Mononuclear cell (primary cell): ENCODE measurements around the gene GEMIN8. TPM values are rescaled to one million over a fixed set of nuclear protein-coding genes. Genes with fewer than 3 reads are reported as not detected.

ENCODE experiments used
- H3K27me3 ChIP-seq: 2 replicates; pipeline ENCODE4 v1.6.0; 2011; ENCODE audit warnings: low read length, control low read depth; ENCODE audit not compliant: insufficient read depth
- H3K4me1 ChIP-seq: 2 replicates; pipeline ENCODE4 v1.5.1; 2011; ENCODE audit warnings: mild to moderate bottlenecking, low read length, control low read depth; ENCODE audit not compliant: insufficient read depth
- H3K4me3 ChIP-seq: 2 replicates; pipeline ENCODE4 v1.5.1; 2011; ENCODE audit warnings: mild to moderate bottlenecking, low read length, moderate library complexity
- H3K9me3 ChIP-seq: 2 replicates; pipeline ENCODE4 v1.5.1; 2011; ENCODE audit warnings: low read depth, mild to moderate bottlenecking, control low read depth, low read length
- total RNA-seq: library from RNA; depleted of rRNA; stranded (reverse); fragments of >200 nt; gene quantifications from one replicate; pipeline ENCODE4 v1.2.3, GENCODE V29; 2012

The GEMIN8 gene
- total RNA-seq, 1 donor, result 6.1 TPM

DNA sequence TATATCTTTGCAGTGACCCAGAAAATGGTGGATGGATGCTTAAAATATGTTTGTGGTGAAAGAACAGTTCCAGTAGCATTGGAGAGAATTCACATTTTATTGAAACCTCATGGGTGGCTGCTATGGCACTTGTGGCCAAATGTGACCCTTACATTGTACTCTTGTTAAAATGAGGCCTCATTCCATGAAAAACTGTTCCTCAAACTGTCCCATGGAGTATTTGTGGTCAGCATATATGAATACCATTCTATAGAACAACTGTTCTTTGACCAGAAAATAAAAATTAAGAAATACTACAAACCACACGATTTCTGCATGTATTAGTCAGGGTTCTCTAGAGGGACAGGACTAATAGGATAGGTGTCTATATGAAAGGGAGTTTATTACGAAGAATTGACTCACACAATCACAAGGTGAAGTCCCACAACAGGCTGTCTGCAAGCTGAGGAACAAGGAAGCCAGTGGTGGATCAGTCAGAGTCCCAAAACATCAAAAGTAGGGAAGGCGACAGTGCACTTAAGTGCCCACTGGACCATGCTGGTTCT, 35.1 kb downstream of the GEMIN8 start:
- Histone ChIP-seq H3K27me3 (no peaks in the 10 kb centered on the region), H3K9me3 (no peaks in the 10 kb centered on the region), H3K4me3 (no peak overlapping the region), H3K4me1 (no peaks in the 10 kb centered on the region)

DNA sequence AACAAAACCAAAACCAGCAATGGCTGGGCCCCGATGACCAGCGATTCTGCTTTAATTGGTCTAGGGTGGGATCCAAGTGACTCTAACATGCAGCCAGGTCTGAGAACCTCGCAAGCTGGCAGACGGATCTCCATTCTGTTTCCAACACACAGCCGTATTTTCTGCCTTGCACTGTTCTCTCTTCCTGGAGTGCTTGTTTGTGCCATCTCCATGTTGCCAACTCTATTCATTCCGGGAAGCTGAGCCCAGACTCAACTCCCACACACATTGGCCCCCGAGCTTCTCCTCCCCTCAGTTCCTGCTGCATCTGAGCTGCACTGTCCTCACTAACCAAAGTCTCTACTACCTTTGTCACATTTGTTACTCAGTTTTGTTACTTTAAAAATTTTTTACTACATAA, 35.6 kb downstream of the GEMIN8 start:
- H3K27me3 ChIP-seq, result no peaks in the 10 kb centered on the region
- H3K9me3 ChIP-seq, result no peaks in the 10 kb centered on the region
- no peak overlapping the region for H3K4me3 ChIP-seq
- H3K4me1 ChIP-seq, result no peaks in the 10 kb centered on the region

DNA sequence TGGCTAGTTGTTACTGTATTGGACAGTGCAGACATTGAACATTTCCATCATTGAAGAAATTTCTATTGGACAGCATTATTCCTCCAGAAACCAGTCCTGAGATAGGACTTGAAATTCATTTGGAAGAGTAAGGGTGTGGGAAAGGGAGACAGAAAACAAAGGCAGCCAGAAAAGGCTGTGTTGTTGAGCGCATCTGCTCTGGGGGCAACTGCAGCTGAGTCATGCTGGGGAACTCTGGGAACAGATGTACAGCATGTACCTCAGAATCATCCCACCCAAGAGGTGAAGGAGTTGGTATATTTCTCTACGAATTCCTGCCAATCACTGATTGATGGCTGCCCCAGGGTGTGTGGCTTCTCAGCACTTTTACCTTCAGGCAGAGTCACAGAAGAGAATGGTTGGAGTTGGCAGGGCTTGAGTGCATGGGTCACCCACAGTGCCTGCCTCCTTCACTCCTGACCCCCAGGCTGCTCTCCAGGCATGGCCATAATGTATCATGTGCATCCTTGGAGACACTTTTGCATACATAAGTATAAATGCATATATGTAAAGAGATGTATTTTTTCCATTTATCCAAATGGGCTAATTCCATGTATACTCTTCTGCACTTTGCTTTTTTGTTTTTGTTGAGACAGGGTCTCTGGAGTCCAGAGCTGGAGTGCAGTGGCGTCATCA, 39.4 kb downstream of the GEMIN8 start:
- no peak overlapping the region for H3K4me3 ChIP-seq
- no peaks in the 10 kb centered on the region for H3K4me1 ChIP-seq
- H3K9me3 ChIP-seq, result no peaks in the 10 kb centered on the region
- no peaks in the 10 kb centered on the region for H3K27me3 ChIP-seq

- no peaks in the 10 kb centered on the region for H3K27me3 ChIP-seq
- H3K9me3 ChIP-seq, result no peaks in the 10 kb centered on the region
- no peak overlapping the region for H3K4me3 ChIP-seq
- H3K4me1 ChIP-seq, result peaks cover 3% of the 10 kb centered on the region
Observed at GRCh38 chrX:13985697-13986435, 43.8 kb downstream of the GEMIN8 start.

GRCh38 chrX:13983734-13984133, 46.0 kb downstream of the GEMIN8 start:
- H3K9me3 ChIP-seq, result no peaks in the 10 kb centered on the region
- peaks cover 3% of the 10 kb centered on the region for H3K4me1 ChIP-seq
- no peaks in the 10 kb centered on the region for H3K27me3 ChIP-seq
- H3K4me3 ChIP-seq, result no peak overlapping the region

DNA sequence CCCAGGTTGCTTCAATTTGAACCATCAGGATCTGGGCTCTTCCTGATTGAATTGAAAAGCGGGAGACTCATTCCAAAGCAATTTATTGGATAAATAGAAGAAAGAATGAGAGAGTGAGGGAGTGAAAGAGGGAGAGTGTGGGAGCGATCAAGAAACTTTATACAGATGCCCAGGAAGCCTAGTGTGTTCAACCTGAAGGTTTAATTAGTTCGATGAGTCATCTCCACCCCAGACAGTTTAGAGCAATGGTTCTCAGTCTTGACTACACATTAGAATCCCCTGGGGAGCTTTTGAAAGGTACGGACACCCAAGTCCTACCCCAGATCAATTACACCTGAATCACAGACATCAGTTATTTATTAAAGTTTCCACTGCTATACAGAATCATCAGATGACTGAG, 61.5 kb downstream of the GEMIN8 start:
- no peak overlapping the region for H3K4me3 ChIP-seq
- no peaks in the 10 kb centered on the region for H3K4me1 ChIP-seq
- H3K9me3 ChIP-seq, result no peaks in the 10 kb centered on the region
- H3K27me3 ChIP-seq, result no peaks in the 10 kb centered on the region

- Histone ChIP-seq H3K4me1 (no peaks in the 10 kb centered on the region), H3K9me3 (no peaks in the 10 kb centered on the region), H3K4me3 (no peak overlapping the region), H3K27me3 (no peaks in the 10 kb centered on the region)
Observed at GRCh38 chrX:13967636-13968035, 62.1 kb downstream of the GEMIN8 start.

DNA sequence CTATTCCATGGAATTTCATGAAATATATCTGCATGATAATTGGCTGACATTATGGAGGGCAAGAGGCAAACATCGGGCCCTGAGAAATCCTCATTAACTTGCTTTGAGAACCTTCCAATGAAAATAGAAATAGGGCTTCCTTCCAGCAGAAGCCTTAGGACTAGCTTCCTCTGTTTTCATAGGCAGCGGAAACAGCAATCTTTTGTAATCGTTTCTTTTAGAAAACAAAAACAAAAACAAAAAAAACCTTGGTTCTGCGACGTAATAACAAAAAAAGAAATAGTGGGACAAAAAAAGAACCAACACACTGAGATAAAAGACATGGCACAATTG, 62.9 kb downstream of the GEMIN8 start:
- Histone ChIP-seq H3K27me3 (no peaks in the 10 kb centered on the region), H3K4me1 (no peaks in the 10 kb centered on the region), H3K4me3 (no peak overlapping the region), H3K9me3 (no peaks in the 10 kb centered on the region)

DNA sequence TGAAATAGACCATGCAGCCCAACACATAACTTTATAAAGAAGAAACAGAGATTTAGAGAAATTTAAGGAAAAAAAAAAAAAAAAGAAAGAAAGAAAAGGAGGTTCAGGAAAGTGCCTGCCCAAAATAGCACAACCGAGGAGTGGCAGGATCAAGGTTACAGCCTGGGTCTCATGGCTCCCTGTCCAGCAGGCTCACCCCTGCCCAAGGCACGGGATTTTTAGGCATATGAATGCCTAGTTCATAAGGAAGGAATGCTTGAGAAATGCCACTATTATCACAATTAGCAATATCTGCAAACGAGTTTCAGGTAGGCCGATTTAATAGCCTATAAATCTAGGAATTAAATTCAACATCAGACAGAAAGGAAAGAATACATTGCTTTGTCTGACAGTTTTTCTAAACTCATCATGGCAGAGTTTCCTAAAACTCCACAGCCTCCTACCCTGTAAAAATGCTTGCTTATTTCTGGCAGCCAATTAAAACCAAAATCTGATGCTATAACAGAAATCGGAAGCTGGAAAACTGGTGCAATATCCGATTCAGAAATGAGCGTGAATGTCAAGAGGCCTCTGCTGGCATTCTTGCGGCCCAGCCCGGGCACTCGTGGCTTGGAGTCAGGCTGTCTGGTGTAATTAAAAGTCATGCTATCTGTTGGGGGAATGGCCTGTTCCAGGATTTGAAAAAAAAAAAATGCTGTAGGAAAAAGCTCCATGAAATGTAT, 63.5 kb downstream of the GEMIN8 start:
- Histone ChIP-seq H3K27me3 (no peaks in the 10 kb centered on the region), H3K9me3 (no peaks in the 10 kb centered on the region), H3K4me1 (no peaks in the 10 kb centered on the region)

DNA sequence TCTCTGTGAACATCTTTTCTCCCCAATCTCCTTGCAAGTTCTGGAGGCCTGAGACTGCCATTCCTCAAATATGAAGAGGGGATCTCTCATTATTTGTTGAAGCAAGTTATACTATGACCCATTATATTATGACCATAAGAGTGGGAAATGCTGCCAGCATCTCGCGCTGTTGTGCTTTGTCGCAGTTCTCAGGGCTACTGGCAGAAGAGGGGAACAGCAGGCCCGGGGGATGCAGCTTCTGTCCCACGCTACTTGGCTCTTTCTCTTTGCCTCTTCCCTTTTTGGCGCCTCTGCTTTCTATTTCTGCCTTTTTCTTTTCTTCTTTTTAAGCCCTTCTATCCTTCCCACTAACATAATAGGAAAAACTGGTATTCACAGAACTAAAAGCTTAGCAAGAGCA, 64.2 kb downstream of the GEMIN8 start:
- Histone ChIP-seq H3K4me1 (no peaks in the 10 kb centered on the region), H3K27me3 (no peaks in the 10 kb centered on the region), H3K9me3 (no peaks in the 10 kb centered on the region), H3K4me3 (no peak overlapping the region)

More for the DNA sequence above, 63.5 kb downstream of the GEMIN8 start:
- H3K4me3 ChIP-seq, result no peak overlapping the region

DNA sequence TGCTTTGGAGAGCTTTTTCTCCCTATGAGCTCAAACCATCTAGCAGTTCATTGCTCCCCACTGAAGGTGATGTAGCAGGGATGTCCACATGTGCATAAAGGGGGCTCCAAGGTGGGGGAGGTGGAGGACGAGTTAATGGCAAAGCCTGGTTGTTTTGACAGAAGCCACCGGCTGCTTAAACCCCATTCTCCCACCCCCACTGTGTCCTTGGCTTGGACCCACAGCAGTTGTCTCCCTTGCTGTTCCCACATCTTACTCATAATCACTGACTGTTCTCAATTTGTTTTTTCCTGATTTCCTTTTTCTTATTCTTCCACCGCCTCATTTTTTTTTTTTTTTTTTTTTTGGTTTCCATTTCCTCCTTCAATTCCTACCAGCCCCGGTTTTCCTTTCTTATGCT, 72.7 kb downstream of the GEMIN8 start:
- no peaks in the 10 kb centered on the region for H3K9me3 ChIP-seq
- H3K4me3 ChIP-seq, result no peak overlapping the region
- no peaks in the 10 kb centered on the region for H3K27me3 ChIP-seq
- H3K4me1 ChIP-seq, result no peaks in the 10 kb centered on the region

Other genes starting within 250 kb of the GEMIN8 start
- 0.21 TPM for gene GPM6B, start 212.8 kb downstream of the GEMIN8 start, total RNA-seq